WTC11 (cell line): ENCODE data around the gene CRELD1. TPM values are rescaled to one million over a fixed set of nuclear protein-coding genes. Genes with fewer than 3 reads are reported as not detected.

Experiments used
- AR ChIP-seq: fragments of 250-450 bp; sonication (Bioruptor Pico); IDR thresholded peaks from 2 replicates; pipeline ENCODE4 v1.9.0; 2021; ENCODE audit warnings: mild to moderate bottlenecking
- ATF1 ChIP-seq: sonication (generic); formaldehyde crosslinking; IDR thresholded peaks from 2 replicates; pipeline ENCODE4 v1.8.1; 2023; ENCODE audit warnings: mild to moderate bottlenecking, moderate library complexity, missing genetic modification reagents
- CREB1 ChIP-seq: sonication (generic); formaldehyde crosslinking; IDR thresholded peaks from 2 replicates; pipeline ENCODE4 v1.8.0; 2023; ENCODE audit warnings: mild to moderate bottlenecking, missing genetic modification reagents
- GABPB1 ChIP-seq: sonication (generic); formaldehyde crosslinking; IDR thresholded peaks from 2 replicates; pipeline ENCODE4 v1.8.1; 2023; ENCODE audit warnings: mild to moderate bottlenecking, missing genetic modification reagents
- HMGA2 ChIP-seq: fragments of 250-450 bp; sonication (Bioruptor Pico); IDR thresholded peaks from 2 replicates; pipeline ENCODE4 v1.4.0; 2021; ENCODE audit warnings: mild to moderate bottlenecking, moderate library complexity
- MYBL2 ChIP-seq: sonication (generic); formaldehyde crosslinking; IDR thresholded peaks from 2 replicates; pipeline ENCODE4 v1.8.1; 2023; ENCODE audit warnings: mild to moderate bottlenecking, moderate library complexity, missing genetic modification reagents
- NFATC4 ChIP-seq: fragments of 250-450 bp; sonication (Bioruptor Pico); IDR thresholded peaks from 2 replicates; pipeline ENCODE4 v1.9.0; 2021; ENCODE audit warnings: mild to moderate bottlenecking
- NFE2L1 ChIP-seq: sonication (generic); formaldehyde crosslinking; IDR thresholded peaks from 2 replicates; pipeline ENCODE4 v1.8.1; 2023; ENCODE audit warnings: missing genetic modification reagents
- NR3C1 ChIP-seq: sonication (generic); formaldehyde crosslinking; conservative IDR thresholded peaks from 2 replicates; pipeline ENCODE4 v1.8.1; 2023; ENCODE audit warnings: low read depth, mild to moderate bottlenecking, missing genetic modification reagents
- SMAD4 ChIP-seq: sonication (generic); formaldehyde crosslinking; IDR thresholded peaks from 2 replicates; pipeline ENCODE4 v1.8.0; 2022; ENCODE audit warnings: mild to moderate bottlenecking, missing genetic modification reagents
- TEAD1 ChIP-seq: sonication (generic); formaldehyde crosslinking; IDR thresholded peaks from 2 replicates; pipeline ENCODE4 v1.8.0; 2022; ENCODE audit warnings: mild to moderate bottlenecking, missing genetic modification reagents
- ZNF219 ChIP-seq: sonication (generic); formaldehyde crosslinking; IDR thresholded peaks from 2 replicates; pipeline ENCODE4 v1.8.0; 2023; ENCODE audit warnings: missing genetic modification reagents, mild to moderate bottlenecking, borderline replicate concordance
- ZNF263 ChIP-seq: sonication (generic); formaldehyde crosslinking; IDR thresholded peaks from 2 replicates; pipeline ENCODE4 v1.8.1; 2022; ENCODE audit warnings: low read depth, mild to moderate bottlenecking, moderate library complexity, missing genetic modification reagents
- ZNF396 ChIP-seq: fragments of 250-450 bp; sonication (Bioruptor Pico); IDR thresholded peaks from 2 replicates; pipeline ENCODE4 v1.8.0; 2021; ENCODE audit warnings: mild to moderate bottlenecking, moderate library complexity, borderline replicate concordance
- ZNF671 ChIP-seq: fragments of 250-450 bp; sonication (Bioruptor Pico); IDR thresholded peaks from 2 replicates; pipeline ENCODE4 v1.8.0; 2021; ENCODE audit warnings: mild to moderate bottlenecking
- total RNA-seq: library from RNA; stranded (reverse); gene quantifications from 3 replicates; pipeline ENCODE4 v1.2.3, GENCODE V29; 2021
- TF ChIP-seq, protein P1 (sequence below): fragments of 250-450 bp; sonication (Bioruptor Pico); IDR thresholded peaks from 2 replicates; pipeline ENCODE4 v1.9.0; 2021; ENCODE audit warnings: mild to moderate bottlenecking, borderline replicate concordance
- TF ChIP-seq, protein P2 (sequence below): sonication (generic); formaldehyde crosslinking; IDR thresholded peaks from 2 replicates; pipeline ENCODE4 v1.8.0; 2023; ENCODE audit warnings: missing genetic modification reagents, mild to moderate bottlenecking, borderline replicate concordance

Gene CRELD1
- total RNA-seq, 1 experiment from 2014 or later = 18.8 TPM

DNA sequence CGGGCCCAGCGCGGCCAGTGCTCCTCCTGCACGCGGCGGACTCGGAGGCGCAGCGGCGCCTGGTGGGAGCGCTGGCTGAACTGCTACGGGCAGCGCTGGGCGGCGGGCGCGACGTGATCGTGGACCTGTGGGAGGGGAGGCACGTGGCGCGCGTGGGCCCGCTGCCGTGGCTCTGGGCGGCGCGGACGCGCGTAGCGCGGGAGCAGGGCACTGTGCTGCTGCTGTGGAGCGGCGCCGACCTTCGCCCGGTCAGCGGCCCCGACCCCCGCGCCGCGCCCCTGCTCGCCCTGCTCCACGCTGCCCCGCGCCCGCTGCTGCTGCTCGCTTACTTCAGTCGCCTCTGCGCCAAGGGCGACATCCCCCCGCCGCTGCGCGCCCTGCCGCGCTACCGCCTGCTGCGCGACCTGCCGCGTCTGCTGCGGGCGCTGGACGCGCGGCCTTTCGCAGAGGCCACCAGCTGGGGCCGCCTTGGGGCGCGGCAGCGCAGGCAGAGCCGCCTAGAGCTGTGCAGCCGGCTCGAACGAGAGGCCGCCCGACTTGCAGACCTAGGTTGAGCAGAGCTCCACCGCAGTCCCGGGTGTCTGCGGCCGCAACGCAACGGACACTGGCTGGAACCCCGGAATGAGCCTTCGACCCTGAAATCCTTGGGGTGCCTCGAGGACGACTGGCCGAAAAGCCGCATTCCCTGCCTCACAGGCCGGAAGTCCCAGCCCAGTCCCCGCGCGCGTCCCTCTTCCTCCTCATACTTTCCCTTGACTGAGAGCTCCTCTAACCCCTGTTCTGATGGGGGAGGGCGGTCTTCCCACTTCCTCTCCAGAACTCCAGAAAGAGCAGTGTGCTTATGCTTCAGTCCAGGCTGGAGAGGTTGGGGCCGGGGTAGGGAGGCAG lies 18.1 kb upstream of the CRELD1 start (continued):
- TF ChIP-seq, protein P1, sequence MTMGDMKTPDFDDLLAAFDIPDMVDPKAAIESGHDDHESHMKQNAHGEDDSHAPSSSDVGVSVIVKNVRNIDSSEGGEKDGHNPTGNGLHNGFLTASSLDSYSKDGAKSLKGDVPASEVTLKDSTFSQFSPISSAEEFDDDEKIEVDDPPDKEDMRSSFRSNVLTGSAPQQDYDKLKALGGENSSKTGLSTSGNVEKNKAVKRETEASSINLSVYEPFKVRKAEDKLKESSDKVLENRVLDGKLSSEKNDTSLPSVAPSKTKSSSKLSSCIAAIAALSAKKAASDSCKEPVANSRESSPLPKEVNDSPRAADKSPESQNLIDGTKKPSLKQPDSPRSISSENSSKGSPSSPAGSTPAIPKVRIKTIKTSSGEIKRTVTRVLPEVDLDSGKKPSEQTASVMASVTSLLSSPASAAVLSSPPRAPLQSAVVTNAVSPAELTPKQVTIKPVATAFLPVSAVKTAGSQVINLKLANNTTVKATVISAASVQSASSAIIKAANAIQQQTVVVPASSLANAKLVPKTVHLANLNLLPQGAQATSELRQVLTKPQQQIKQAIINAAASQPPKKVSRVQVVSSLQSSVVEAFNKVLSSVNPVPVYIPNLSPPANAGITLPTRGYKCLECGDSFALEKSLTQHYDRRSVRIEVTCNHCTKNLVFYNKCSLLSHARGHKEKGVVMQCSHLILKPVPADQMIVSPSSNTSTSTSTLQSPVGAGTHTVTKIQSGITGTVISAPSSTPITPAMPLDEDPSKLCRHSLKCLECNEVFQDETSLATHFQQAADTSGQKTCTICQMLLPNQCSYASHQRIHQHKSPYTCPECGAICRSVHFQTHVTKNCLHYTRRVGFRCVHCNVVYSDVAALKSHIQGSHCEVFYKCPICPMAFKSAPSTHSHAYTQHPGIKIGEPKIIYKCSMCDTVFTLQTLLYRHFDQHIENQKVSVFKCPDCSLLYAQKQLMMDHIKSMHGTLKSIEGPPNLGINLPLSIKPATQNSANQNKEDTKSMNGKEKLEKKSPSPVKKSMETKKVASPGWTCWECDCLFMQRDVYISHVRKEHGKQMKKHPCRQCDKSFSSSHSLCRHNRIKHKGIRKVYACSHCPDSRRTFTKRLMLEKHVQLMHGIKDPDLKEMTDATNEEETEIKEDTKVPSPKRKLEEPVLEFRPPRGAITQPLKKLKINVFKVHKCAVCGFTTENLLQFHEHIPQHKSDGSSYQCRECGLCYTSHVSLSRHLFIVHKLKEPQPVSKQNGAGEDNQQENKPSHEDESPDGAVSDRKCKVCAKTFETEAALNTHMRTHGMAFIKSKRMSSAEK (CRISPR knock-in tag) = no peak
- peak; percentile 31; the same call in 1 of the 2 replicates for TF ChIP-seq GABPB1 (CRISPR knock-in tag)
- TF ChIP-seq SMAD4 (CRISPR knock-in tag) = no peak
- TF ChIP-seq NFE2L1 (CRISPR knock-in tag) = peak; percentile 82; the same call in 1 of the 2 replicates
- TF ChIP-seq ATF1 (CRISPR knock-in tag) = no peak; the same call in 1 of the 2 replicates
- 0 out of 2 replicates have a peak, but pooled peaks have one; percentile 53 for TF ChIP-seq TEAD1
- TF ChIP-seq ZNF219 (CRISPR knock-in tag) = peak; percentile 59
- TF ChIP-seq, protein P2, sequence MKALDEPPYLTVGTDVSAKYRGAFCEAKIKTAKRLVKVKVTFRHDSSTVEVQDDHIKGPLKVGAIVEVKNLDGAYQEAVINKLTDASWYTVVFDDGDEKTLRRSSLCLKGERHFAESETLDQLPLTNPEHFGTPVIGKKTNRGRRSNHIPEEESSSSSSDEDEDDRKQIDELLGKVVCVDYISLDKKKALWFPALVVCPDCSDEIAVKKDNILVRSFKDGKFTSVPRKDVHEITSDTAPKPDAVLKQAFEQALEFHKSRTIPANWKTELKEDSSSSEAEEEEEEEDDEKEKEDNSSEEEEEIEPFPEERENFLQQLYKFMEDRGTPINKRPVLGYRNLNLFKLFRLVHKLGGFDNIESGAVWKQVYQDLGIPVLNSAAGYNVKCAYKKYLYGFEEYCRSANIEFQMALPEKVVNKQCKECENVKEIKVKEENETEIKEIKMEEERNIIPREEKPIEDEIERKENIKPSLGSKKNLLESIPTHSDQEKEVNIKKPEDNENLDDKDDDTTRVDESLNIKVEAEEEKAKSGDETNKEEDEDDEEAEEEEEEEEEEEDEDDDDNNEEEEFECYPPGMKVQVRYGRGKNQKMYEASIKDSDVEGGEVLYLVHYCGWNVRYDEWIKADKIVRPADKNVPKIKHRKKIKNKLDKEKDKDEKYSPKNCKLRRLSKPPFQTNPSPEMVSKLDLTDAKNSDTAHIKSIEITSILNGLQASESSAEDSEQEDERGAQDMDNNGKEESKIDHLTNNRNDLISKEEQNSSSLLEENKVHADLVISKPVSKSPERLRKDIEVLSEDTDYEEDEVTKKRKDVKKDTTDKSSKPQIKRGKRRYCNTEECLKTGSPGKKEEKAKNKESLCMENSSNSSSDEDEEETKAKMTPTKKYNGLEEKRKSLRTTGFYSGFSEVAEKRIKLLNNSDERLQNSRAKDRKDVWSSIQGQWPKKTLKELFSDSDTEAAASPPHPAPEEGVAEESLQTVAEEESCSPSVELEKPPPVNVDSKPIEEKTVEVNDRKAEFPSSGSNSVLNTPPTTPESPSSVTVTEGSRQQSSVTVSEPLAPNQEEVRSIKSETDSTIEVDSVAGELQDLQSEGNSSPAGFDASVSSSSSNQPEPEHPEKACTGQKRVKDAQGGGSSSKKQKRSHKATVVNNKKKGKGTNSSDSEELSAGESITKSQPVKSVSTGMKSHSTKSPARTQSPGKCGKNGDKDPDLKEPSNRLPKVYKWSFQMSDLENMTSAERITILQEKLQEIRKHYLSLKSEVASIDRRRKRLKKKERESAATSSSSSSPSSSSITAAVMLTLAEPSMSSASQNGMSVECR (CRISPR knock-in tag) = no peak; the same call in none of the 2 replicates
- TF ChIP-seq NFATC4 (CRISPR knock-in tag) = no peak
- peak; percentile 57; the same call in 1 of the 2 replicates for TF ChIP-seq ZNF263 (CRISPR knock-in tag)
- TF ChIP-seq ZNF396 (CRISPR knock-in tag) = no peak
- TF ChIP-seq NR3C1 (CRISPR knock-in tag) = no peak
- TF ChIP-seq CREB1 (CRISPR knock-in tag) = 0 out of 2 replicates have a peak, but pooled peaks have one; percentile 60
- no peak for TF ChIP-seq HMGA2
- no peak for TF ChIP-seq MYBL2 (CRISPR knock-in tag)
- TF ChIP-seq AR (CRISPR knock-in tag) = no peak
- no peak for TF ChIP-seq ZNF671
